Measurements from ENCODE around the gene EMID1. TPM values are rescaled to one million over a fixed set of nuclear protein-coding genes. Genes with fewer than 3 reads are reported as not detected.

Gene EMID1
- total and polyA plus RNA-seq, 8 donors = 1.8 to 23.6 (median 10.3) TPM; not detected in 1

GRCh38 chr22:29270475-29271271, 65.0 kb downstream of the EMID1 start:
- TF ChIP-seq POLR2AphosphoS5 (IDR thresholded peaks at IDR 0.05) (peak in 1 of 3 donors; percentile 10), EP300 (IDR thresholded peaks at IDR 0.05) (no peak)
- Histone ChIP-seq H3K4me1 (peaks cover 58 to 86% (median 79%) of the 10 kb centered on the region in 4 donors), H3K4me3 (peak overlapping the region; percentile 79 to 98 (median 94)), H3K27ac (peak overlapping the region in 4 of 5 donors; percentile 12 to 100 (median 96)), H3K36me3 (peaks cover 24 to 41% (median 37%) of the 10 kb centered on the region in 4 donors), H3K9me3 (no peaks in the 10 kb centered on the region), H3K27me3 (no peaks in the 10 kb centered on the region)
- intact Hi-C loops (cut with DNase I; ENCODE audit: low total_unique reads) = no loop called here
- 6 to 11% (median 9%) methylated on average over 9 of the region's 9 CpGs for WGBS, 5 donors
- DNase-seq = peak in 1 of 2 donors; percentile 41

DNA sequence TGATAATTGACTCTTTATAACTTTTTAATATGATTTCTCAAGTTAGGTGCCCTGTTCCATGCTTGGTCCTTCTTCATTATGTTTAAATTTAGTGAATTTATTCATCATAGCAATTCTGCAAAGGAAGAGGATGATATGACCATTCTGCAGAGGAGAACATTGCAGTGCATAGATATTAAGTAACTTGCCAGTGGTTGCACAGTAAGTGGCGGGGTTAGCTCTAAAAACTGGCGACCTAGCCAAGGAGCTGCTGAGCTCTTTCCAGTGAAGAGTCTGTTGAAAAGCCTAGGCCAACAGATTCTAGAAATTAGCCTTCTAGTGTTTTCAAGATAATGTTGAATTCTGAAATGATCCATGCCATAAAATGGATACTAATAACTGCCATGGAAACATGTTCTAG, 66.9 kb downstream of the EMID1 start:
- no peaks in the 10 kb centered on the region for H3K9me3 ChIP-seq
- H3K4me3 ChIP-seq = no peak overlapping the region
- H3K36me3 ChIP-seq = peaks cover 35 to 59% (median 56%) of the 10 kb centered on the region in 4 donors
- TF ChIP-seq EP300 (IDR thresholded peaks at IDR 0.05) = no peak
- TF ChIP-seq POLR2A (IDR thresholded peaks at IDR 0.05) = no peak
- TF ChIP-seq, protein P1, sequence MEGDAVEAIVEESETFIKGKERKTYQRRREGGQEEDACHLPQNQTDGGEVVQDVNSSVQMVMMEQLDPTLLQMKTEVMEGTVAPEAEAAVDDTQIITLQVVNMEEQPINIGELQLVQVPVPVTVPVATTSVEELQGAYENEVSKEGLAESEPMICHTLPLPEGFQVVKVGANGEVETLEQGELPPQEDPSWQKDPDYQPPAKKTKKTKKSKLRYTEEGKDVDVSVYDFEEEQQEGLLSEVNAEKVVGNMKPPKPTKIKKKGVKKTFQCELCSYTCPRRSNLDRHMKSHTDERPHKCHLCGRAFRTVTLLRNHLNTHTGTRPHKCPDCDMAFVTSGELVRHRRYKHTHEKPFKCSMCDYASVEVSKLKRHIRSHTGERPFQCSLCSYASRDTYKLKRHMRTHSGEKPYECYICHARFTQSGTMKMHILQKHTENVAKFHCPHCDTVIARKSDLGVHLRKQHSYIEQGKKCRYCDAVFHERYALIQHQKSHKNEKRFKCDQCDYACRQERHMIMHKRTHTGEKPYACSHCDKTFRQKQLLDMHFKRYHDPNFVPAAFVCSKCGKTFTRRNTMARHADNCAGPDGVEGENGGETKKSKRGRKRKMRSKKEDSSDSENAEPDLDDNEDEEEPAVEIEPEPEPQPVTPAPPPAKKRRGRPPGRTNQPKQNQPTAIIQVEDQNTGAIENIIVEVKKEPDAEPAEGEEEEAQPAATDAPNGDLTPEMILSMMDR (IDR thresholded peaks at IDR 0.05) = no peak
- peaks cover 47 to 87% (median 68%) of the 10 kb centered on the region in 4 donors for H3K4me1 ChIP-seq
- 71 to 90% (median 79%) methylated on average over 2 of the region's 2 CpGs for WGBS, 5 donors
- no peak overlapping the region for H3K27ac ChIP-seq
- no peak for DNase-seq
- H3K27me3 ChIP-seq = no peaks in the 10 kb centered on the region
- intact Hi-C loops (cut with DNase I; ENCODE audit: low total_unique reads) = no loop called here

DNA sequence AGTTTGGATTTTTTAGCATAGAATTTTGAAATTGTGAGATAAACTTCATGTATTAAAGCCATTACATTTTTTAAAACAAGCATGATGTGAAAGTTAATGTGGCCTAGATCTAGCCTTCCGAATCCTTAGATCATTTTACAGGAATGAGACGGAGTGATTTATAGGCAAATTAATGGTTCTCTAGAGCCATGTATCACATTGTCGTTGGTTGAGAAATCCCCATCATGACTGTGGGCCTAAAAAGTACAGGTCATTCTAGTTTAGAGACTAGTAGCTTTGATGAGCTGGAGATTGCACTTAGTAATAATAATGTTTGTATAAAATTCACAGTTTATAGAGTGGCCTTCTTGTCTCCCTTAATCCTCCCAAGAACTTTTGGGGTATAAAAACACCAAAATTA, 69.5 kb downstream of the EMID1 start:
- H3K27ac ChIP-seq = no peak overlapping the region
- TF ChIP-seq, protein P1 (IDR thresholded peaks at IDR 0.05) = no peak
- no peak for TF ChIP-seq POLR2A (IDR thresholded peaks at IDR 0.05)
- TF ChIP-seq POLR2AphosphoS5 (IDR thresholded peaks at IDR 0.05) = no peak
- no peak for TF ChIP-seq EP300 (IDR thresholded peaks at IDR 0.05)
- H3K36me3 ChIP-seq = peaks cover 57 to 84% (median 82%) of the 10 kb centered on the region in 4 donors
- H3K4me3 ChIP-seq = no peak overlapping the region
- no peak for DNase-seq
- WGBS, 5 donors = 57 to 66% (median 65%) methylated on average over 3 of the region's 3 CpGs
- H3K4me1 ChIP-seq = peaks cover 41 to 77% (median 56%) of the 10 kb centered on the region in 4 donors
- H3K27me3 ChIP-seq = no peaks in the 10 kb centered on the region
- H3K9me3 ChIP-seq = no peaks in the 10 kb centered on the region
- intact Hi-C loops (cut with DNase I; ENCODE audit: low total_unique reads) = no loop called here

- Histone ChIP-seq H3K4me3 (no peak overlapping the region), H3K36me3 (peaks cover 64 to 92% (median 90%) of the 10 kb centered on the region in 4 donors), H3K4me1 (peaks cover 33 to 70% (median 48%) of the 10 kb centered on the region in 4 donors), H3K9me3 (no peaks in the 10 kb centered on the region), H3K27me3 (no peaks in the 10 kb centered on the region), H3K27ac (no peak overlapping the region)
- TF ChIP-seq, protein P1 (IDR thresholded peaks at IDR 0.05) = no peak
- TF ChIP-seq POLR2AphosphoS5 (IDR thresholded peaks at IDR 0.05) = no peak
- TF ChIP-seq POLR2A (IDR thresholded peaks at IDR 0.05) = no peak
- TF ChIP-seq EP300 (IDR thresholded peaks at IDR 0.05) = no peak
- no peak for DNase-seq
- WGBS, 5 donors = 23 to 59% (median 44%) methylated on average over 3 of the region's 3 CpGs
- intact Hi-C loops (cut with DNase I; ENCODE audit: low total_unique reads) = no loop called here
Measured at GRCh38 chr22:29275819-29276565, 70.3 kb downstream of the EMID1 start.
